Islet precursor cell (in vitro differentiated cells): ENCODE data around the gene KCNJ12.
"Not testable (repeated sequence)": the region's sequence is repeated elsewhere in the genome, so short reads cannot be mapped to it uniquely, and the experiment has no call there.

Experiments used
- DNase-seq: peaks from one replicate; pipeline ENCODE4 v3.0.0-alpha.2; 2018

Gene KCNJ12

GRCh38 chr17:21455761-21456160, 79.6 kb downstream of the KCNJ12 start:
- no peak for DNase-seq

GRCh38 chr17:21456449-21456848, 80.3 kb downstream of the KCNJ12 start:
- DNase-seq: not testable (repeated sequence)

- DNase-seq: peak; percentile 98
These were observed 81.2 kb downstream of the KCNJ12 start for GRCh38 chr17:21457051-21458026.

DNA sequence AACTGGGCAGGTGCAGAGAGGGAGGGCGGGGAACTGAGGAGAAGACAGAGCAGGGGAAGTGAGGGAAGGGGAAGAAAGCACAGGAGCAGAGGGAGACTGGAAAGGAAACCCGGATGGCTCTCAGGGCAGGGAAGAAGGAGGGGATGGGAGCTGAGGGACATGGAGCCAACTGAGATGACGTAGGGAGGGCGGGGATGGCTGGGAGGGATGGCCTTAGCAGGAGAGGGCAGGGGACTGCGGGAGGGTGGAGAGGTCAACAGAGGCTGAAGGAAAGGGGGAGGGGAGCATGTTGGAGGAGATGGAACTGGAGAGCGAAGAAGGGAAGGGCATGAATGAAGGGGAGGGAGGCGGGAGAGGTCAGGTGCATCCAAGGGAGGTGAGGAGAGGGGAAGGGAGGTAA, 81.9 kb downstream of the KCNJ12 start:
- no peak for DNase-seq

- no peak for DNase-seq
These were observed 83.4 kb downstream of the KCNJ12 start for GRCh38 chr17:21459536-21459935.

- no peak for DNase-seq
These were observed 84.2 kb downstream of the KCNJ12 start for GRCh38 chr17:21460358-21460757.

GRCh38 chr17:21462237-21462636, 86.1 kb downstream of the KCNJ12 start:
- DNase-seq: no peak

- DNase-seq: no peak
These were observed 87.1 kb downstream of the KCNJ12 start for GRCh38 chr17:21463204-21463661.

GRCh38 chr17:21463779-21464407, 87.7 kb downstream of the KCNJ12 start:
- peak; percentile 69 for DNase-seq

GRCh38 chr17:21464611-21465021, 88.5 kb downstream of the KCNJ12 start:
- no peak for DNase-seq

DNA sequence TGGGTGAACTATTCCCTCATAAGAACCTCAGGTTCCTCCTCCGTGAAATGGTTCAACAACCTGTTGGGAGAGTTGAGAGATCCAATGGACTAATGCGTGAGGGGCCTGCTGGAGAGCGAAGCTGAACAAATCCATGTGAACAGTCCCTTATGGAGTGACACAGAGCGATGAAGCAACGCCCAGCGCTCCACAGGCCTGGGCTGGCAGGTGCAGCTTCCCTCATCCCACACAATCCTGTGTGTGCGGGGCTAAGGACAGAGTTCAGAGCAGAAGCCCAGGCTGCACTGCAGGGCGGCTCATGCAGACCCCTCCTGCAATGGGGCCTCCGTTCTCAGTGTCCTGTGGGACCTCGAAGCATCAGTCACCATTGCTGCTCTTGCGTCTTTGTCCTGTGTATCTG, 90.4 kb downstream of the KCNJ12 start:
- DNase-seq: no peak

DNA sequence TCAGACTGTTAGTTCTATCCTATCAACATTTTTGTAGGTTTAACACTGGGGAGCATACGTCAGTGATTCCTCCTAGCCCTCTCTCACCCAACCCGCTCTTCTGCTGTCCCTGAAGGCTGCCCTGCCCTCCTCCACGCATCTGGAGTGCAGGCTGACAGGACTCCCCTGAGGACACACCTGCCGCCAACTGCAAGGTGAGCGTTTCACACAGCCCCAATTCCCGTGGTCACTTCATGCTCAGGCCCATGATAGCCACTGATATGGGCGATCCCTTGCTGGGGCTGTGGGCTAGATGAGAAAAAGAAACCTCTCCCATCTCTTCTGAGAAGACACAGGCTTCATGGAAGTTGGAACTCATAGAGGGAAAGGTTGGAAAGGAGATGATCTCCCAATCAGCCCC, 91.0 kb downstream of the KCNJ12 start:
- no peak for DNase-seq

DNA sequence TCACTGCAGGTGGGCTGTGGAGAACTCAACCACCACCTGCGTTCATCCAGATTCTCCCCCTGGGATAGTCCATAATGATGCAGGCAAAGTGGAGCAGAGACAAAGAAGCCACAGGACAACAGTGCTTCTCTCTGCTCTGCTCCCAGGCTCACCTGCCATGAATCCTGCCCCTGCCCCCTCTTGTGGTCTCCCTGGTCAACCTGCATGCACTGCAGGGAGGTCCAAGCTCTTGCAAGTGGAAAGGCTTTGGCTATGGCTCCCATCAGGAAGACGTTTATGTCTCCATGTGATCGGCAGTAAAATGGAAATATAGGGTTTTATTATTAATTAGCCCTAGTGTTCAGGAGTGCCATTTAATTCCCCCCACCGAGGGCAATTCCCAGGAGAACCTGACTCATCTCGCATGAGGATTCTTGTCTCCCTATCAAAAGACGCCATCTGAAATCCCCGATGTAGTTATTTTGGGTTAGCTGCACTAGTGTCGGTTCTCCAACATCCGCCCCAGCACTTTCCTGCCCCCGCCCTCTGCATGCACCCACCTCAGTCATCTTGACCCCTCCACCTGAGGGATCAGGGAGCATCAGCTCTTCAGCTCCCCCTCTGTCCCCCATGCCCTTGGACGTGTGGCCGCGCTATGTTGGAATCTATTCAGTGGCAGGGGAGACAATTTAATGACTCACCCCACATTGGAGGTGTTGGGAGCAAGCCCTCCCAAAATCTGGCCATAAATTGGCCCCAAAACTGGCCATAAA, 91.8 kb downstream of the KCNJ12 start:
- no peak for DNase-seq
